PFSK-1 (cell line): ENCODE results near the gene SEMA3A.

Experiments
- POLR2AphosphoS5 ChIP-seq: IDR thresholded peaks from 2 replicates; pipeline ENCODE4 v1.6.1; 2012; ENCODE audit warnings: low read depth, mild to moderate bottlenecking, control low read depth, low read length, moderate library complexity
- SIN3A ChIP-seq: IDR thresholded peaks from 2 replicates; pipeline ENCODE4 v1.6.1; 2012; ENCODE audit warnings: mild to moderate bottlenecking, low read length, moderate library complexity, borderline replicate concordance; ENCODE audit not compliant: insufficient read depth

GRCh38 chr7:84040355-84040754 lies 154.2 kb downstream of the SEMA3A start:
- TF ChIP-seq POLR2AphosphoS5: no peak
- no peak for TF ChIP-seq SIN3A
